ENCODE measurements around the gene ZNG1A.
A peak's percentile ranks its signal among the peaks of the same experiment; 100 is the strongest.
"Not testable (repeated sequence)": the region's sequence is repeated elsewhere in the genome, so short reads cannot be mapped to it uniquely, and the experiment has no call there.

ZNG1A gene

DNA sequence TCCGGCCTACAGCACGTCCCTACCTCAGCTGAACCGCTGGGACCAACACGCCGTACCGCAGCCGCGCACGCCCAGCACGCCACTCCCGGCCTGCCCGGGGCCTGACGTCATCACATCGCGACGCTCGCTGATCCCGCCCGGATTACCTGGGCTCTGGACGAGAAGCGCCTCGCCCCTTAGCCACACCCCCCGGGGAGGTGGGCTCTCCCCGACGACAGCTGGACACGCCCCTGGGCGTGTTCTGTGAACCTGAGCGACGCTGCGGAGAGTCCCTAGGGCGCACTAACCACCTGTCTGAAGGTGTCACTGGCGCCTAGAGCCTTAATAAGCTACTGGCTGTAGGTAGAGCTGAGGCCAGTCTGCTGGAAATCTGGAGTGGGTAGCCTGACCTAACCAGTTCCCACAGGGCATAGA is at the start of gene ZNG1A:
Gene ZNG1A, minus strand, starts transcription at position 87 of the 414 bp plus-strand sequence. CDS start 87 bp downstream, outside the sequence.
- DNase-seq = peak; percentile 84

DNA sequence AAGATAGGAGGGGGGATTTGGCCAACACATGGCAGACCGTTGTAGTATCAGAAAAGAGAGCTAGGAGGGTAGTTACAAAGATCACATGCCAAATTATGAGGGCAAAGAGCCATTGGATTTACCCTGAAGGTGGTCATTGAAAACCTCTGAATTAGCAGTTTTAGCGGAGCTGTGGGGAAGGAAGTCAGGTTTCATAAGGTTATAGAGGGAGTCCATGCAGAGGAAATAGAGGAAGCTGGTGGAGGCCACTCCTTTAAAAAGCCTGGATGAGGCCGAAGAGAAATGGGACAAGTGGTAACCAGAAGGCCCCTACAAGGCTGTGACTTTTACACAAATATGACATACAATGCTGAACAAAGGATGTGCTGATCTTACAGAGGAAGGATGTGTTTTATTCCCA is 49.0 kb upstream of the ZNG1A start:
- DNase-seq = no peak

DNA sequence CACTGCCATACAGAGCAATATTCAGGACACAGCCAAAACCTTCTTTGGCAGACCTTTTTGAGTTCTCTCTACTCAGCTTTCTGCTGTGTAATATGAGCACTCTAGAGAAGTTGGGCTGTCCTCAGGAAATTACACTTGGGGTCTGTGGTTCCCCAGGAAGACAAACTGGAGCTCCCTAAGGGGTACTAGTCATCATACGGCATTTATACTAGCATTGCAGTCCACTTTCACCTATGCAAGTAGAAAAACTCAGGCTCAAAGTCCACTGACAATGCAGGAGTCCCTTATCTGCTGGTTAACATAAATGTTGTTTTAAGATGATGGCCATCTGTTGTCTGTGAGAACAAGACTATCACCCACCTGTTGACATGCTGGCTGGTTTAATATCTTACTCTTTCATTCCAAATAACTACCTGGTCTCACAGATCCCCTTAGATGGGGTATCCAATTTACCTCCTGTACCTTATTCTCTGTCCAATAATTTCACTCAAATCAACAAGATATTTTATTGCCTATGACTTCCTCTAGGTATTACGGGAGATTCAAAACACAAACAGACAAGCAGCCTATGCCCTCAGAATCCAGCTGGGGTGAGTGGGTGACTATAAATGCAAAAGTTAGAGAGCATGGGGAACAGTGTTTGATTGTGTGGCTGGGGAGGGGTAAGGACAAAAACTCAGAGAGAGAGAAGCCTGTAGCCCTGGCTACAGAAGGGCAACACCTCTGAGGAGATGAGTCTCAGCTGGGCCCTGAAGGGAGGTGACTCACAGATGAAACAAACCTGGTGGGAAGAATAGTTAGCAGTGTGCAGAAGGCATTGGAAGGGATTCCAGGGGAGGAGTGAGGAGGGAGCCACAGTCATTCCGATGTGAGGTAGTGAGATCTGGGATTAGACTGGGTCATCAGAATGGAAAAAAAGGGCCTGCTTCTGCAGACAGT is 46.0 kb upstream of the ZNG1A start:
- DNase-seq = no peak

DNA sequence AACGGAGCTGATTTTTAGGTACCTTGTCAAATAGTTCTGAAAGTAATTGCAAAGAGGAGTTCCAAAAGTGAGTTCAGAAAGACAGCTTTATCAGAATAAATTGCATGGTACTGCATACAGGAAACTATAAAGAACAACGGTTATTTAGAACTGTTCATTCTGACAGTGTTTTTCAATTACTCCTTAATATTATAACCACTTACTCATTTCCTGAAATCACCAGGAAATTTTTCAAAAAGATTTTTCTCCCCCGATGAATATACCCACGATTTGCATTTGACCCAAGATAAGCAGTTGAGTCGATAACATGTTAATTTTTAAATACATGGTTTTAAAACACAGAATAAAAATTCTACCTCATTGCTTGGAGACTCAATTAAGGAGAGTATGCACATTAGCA is 45.2 kb upstream of the ZNG1A start:
- no peak for DNase-seq

DNA sequence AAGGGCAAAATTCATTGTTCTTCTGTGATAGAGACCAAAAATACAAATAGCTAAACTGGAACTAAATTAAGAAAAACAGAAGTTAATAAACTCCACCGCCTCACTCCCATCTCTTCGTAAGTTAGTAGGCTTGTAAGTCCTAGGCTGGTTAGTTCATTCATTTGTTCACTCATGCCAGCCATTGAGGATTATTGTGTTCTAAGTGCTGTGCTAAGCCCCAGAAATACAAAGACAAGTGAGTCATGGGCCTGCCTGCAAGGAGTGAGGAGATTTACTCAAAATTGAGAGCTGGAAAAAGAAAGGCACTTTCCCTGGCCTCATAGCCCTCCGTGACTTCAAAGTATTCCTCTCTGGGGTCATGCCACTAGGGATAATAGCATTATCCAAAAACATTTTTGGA is 44.3 kb upstream of the ZNG1A start:
- no peak for DNase-seq

DNA sequence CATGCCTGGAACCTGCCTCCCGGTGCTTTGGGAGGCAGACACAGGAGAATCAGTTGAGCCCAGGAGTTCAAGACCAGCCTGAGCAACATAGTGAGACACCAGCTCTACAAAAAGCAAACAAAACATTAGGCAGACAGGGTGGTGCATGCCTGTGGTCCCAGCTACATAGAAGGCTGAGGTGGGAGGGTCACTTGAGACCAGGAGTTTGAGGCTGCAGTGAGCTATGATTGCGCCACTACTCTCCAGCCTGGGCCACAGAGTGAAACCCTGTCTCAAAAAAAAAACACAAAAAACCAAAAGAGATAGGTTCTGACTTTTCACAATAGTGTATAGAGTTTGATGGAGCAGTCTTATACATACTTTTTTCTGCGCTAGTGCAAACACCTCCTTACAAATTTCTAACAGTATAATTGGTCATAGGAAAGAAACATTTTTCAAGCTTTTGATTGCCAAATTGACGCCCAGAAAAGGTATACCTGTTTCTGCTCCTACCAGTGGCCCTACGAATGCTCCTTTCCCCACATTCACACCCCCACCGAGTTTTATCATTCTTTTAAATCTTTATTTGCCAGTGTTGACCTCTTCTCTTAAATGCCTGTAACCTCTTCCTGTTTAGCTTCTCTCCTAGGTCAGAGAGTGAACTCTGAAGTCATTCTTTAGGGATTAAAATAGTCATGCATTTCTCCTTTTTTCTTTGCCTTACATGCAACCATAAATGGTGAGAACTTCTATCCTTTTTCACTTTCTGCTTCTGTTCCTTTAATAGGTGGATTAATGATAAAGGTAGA is 43.3 kb upstream of the ZNG1A start:
- DNase-seq = peak; percentile 33

DNA sequence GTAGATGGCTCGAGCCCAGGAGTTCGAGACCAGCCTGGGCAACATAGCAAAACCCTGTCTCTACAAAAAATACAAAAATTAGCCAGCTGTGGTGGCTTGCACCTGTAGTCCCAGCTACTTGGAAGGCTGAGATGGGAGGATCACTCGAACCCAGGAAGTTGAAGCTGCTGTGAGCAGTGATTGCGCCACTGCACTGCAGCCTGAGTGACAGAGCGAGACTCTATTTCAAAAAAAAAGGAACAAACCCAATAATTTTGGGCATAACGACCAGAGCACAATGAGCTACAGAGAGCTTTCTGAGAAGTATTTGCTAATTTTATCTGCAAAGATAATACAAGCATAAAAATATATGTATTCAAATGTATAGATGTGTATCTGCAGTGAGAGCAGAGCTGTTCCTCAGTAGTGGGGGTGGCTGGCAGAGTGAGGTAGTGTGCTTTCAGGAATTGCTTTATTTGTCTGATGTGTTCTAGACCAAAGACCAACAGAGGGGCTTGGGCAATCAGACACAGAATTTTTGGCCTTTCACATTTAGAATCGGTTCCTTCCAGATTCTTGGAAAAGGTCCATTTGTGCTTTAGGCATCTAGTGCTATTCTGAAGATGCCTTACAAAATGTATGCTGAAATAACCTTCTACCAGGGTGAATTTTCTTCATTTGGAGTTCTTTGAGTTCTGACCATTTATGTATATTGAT is 41.0 kb upstream of the ZNG1A start:
- no peak for DNase-seq

DNA sequence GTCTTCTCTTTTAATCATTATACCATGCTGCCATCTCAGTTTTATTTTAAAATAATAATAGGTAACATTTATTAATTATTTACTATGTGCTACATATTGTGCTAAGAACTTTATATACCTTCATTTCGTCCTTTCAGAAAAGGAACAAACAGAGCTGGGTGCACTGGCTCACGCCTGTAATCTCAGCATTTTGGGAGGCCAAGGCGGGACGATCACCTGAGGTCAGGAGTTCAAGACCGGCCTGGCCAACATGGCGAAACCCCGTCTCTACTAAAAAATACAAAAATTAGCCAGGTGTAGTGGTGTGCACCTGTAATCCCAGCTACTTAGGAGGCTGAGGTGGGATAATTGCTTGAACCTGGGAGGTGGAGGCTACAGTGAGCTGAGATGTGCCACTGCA is 40.2 kb upstream of the ZNG1A start:
- not testable (repeated sequence) for DNase-seq

DNA sequence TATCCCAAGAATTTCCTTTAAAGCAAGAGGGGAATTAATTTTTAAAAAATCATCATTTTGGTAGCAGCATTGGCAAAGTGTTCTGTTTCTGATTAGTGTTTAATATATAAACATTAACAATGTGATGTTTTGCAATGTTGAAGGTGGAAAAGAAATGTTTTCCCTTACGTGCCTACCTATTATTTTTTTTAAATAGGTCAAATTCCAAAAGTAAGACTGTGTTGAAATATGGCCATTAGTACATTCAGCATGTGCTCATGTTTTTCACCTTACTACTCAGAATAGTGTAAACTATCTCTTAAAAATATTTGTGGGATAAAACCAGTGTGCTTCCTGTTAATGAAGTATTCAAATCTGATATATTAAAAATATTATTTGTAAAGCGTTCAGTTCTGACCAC is 39.1 kb upstream of the ZNG1A start:
- DNase-seq = no peak

DNA sequence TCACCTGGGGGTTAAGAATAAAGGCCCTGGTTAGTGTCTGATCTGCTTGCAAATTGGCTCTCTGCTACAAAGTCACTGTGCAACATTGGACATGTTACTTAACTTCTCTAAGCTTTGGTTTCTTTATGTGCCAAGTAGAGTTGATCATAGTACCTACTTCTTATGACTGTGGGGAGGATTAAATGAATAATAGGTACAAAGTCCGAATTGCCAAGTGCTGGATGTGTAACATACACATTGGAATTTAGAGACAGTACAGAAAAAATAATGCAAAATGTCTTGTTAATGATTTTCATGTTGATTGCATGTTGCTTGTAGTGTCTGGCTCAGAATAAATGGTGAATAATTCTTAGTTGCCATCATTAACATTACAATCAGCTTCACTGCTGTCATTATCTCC is 38.0 kb upstream of the ZNG1A start:
- no peak for DNase-seq

DNA sequence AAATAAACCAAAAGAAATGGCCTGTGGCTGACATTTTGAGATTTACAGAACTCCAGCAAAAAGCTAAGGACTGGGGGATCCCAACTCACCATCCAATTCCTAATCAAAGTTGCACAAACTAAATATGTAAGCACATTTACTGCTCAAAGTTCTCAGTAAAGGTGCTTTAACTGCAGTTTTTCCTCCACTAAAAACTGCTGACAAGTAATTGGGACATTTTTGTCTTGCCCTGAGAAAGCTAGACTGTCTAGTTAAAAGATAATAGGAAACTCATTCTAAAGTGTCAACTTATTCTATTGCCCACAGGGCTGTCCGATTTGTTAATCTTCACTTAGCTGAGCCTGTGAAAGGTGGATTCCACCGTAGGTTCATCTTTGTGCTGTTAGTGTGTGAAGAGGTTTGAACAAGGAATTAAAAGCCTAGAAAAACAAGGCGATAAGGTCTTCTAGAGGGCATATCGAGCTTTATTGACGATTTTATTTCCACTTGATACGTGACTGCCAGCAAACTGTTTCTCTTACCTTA is 36.8 kb upstream of the ZNG1A start:
- DNase-seq = no peak

DNA sequence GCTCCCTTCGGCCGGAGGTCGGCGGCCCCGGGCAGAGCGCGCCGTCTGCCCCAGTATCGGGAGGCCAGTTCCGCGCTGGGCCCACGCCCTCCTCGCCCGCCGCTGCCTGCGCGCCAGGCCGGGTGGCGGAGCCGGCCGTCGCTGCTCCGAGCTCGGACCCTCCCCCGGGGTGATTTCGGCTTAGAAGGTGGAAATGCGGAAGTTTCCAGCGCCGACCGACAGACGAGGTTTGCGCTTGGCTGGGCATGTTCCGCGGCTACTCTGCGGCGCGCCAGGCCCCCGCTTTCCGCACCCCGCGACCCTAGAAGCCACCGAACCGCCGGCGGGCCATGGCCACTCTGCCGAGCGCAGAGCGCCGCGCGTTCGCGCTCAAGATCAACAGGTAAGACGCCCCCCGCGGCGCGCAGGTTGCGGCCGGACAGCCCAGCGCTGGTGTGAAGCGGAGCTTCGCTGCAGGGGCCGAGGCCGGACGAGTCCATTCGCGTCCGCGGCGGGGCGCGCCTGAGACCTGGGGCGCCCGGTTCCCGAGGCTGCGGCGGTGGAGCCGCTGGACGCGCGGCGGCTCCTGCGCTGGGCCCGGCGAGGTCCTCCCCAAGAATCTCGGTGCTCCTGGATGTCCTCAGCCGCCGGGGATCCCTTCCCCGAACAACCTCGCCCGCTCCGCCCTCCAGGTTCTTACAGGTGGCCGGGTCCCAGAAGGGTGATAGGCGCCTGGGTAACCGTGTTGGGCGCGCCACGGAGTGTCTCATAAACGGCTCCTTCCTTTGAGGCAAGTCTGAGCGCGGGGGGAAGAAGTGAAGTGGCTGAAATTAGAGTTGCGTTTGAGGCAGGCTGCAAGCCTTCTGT is 36.0 kb upstream of the ZNG1A start, which contains the start of gene DOCK8:
Gene DOCK8, plus strand, starts transcription at position 218 of the 846 bp plus-strand sequence. Its CDS starts 112 bp downstream, at position 330.
- peak; percentile 75 for DNase-seq

DNA sequence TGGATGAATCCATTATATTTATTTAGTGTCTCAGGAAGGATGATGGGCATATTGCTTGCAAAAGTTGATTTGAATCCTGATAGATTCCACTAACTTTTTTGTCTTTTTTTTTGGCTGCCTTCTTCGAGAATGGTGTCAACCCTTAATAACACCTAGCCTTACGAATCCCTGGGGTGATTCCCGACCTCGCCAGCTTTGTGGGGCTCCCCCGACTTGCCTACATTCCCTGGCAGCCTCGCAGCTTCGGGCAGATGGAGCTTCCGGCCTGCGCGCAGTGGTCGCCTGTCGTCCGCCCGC is 35.4 kb upstream of the ZNG1A start:
- no peak for DNase-seq

DNA sequence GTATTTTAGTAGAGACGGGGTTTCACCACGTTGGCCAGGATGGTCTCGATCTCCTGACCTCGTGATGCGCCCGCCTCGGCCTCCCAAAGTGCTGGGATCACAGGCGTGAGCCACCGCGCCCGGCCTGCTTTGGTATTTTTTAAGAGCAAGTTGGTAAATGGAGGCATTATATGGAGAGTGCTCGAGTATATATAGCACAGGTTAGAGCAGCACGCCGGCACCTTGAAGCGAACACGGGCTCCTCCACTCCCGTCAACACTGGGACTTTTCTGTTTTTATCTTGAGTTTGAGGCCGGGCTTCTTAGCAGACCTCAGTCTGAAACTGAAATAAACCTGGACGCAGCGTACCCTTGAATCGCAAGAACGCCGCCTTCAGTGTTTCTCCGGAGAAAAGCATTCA is 35.0 kb upstream of the ZNG1A start:
- DNase-seq = not testable (repeated sequence)

DNA sequence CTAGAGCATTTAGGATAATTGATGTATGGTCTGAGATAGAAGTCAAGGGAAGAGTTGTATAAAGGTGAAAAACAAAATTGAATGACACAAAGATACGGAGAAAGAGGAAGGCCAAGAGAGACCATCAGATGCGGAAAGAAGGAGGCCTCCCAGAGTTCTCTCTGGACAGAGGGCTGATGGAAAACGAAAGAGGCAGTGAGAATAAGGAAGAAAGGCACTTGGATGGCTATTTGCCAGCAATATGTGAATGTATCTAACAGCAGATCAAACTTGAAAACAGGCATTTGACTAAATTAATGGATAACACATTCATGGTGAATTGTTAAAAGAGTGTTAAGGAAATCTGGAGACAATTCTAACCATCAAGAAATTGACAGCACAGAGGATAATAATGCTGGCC is 33.4 kb upstream of the ZNG1A start:
- no peak for DNase-seq

DNA sequence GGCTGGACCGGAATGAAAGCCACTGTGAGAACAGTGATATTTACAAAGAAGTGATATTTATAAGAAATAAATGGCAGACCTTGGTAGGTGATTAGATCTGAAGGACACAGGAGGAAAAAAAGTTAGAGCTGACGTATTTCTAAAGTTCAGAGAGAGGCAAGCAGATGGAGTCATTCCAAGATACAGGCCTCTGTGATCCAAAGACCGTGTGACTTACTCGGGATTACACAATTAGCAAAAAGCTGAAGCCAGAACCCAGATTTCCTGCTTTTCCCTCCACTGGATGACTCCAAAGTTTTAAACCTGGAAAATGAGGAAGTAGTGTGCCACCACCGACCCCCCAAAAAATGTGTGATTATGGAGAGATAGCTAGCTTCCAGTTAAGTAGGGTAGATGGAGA is 32.7 kb upstream of the ZNG1A start:
- no peak for DNase-seq

DNA sequence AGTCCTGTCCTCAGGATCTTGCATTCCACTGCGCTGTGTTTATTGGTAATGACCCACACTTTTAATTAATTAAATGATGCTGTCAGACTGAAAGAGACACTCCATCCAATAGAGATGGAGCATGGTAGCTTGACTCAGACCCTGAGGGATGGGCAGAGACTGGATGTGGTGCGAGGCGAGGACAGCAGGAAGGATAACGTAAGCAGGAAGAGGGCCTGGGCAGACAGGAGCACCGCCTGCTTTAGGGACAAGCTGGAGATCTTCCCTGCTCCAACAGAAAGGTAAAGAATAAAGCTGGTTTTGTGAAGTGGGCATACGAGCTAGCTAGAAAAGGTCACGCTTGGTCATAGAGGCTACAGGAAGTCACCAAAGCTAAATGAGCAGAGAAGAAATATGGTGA is 32.2 kb upstream of the ZNG1A start:
- no peak for DNase-seq

DNA sequence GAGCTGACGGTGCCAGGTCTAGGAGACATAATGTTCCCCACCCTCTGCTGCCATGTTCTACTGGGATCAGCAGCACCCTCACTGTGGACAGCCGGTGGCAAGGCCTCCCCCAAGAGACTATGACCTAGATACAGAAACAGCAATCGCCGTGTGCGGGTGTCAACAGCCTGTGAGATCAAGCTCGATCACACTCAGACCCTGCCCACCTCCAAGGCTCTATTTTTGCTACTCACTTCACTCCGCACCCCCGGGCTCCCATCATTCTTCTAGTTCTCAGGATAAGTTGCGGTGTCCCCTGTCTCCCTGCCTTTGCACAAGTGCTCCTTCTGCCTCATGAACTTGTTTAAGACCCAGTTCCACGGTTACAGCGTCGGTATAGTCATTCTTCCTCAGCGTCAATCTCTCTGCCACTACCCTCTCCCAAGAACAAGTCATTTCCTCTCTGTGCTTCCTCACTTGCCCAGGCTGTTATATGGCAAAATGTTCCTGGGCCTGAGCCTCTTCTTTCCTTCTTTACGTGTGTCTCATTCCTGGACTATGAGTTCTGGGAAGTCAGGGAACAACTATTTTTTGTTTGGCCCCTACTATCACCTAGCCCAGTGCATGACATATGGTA is 30.4 kb upstream of the ZNG1A start:
- no peak for DNase-seq

DNA sequence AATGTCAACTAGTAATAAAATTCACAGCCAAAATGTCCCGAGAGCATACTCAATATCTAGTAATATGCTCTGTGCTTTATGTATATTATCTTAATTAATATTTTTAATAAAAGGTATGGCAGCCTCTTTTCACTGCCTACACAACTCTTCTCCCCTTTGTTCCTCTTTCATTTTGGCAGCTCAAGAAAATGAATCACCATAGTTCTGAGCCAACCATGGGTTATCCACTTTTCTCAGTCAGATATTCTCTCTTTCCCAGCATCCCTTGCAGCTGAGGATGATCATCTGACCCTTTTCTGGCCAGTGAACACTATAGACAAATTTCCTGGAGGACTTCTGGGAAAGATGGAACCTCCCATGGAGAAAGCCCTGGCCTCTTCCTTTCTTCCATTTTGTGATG is 27.6 kb upstream of the ZNG1A start:
- DNase-seq = no peak

DNA sequence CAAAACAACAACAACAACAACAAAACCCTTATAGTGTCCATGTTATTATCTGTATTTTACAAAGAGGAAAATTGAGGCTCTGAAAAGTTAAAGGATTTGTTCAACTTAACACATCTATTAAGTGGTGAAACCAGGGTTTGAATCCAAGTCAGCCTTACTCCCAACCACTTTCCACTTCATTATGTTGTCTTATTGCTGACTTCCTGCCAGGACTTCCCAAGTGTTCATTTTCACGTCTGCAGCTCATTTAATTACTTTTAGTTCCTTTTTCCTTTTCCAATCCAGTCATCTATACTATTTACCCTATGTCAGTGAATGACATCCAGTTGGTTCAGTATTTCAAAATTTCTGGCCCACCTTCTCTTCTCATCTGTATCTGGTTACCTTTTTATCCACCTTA is 20.7 kb upstream of the ZNG1A start:
- DNase-seq = not testable (repeated sequence)

DNA sequence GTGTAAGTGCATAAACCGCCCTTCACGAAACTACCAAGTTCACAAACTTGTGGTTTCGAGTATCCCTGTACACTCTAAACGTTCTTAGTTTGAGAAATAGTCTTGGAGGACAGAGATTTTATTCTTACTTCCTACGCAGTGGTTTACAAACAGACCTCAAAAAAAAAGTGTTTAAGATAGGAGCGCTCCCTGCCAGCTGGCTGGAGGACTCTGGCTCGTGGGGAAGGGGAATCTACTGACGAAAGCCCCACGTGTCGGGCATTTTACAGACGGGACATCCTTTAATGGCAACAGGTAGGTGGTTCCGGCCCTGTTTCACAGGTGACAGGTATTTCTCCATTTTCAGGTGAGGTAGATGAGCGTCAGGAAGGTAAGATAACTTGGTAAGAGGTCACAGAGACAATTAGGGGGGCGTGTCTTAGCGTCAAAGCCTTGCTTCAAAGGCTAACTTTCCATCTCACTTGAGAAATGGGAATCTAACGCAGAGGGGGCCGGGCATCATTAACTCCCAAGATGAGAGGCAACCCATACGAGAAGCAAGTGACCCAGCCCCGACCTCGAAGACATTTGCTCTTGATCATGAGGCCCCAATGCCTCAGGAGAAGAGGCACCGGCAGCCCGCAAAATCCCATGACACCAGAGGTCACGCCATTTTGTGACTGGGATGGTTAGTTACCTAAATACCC is 573 bp downstream of the ZNG1A start:
- not testable (repeated sequence) for DNase-seq
